PC-9 (cell line): ENCODE results near the gene UBE2D3.
"Not testable (repeated sequence)": the region's sequence is repeated elsewhere in the genome, so short reads cannot be mapped to it uniquely, and the experiment has no call there.

Source experiments
- EZH2 ChIP-seq: fragments of 200-600 bp; sonication (generic); IDR thresholded peaks from 2 replicates; pipeline ENCODE4 v1.8.0; 2017; ENCODE audit warnings: antibody characterized with exemption, low read depth
- TF ChIP-seq, protein P1 (sequence below): fragments of 200-600 bp; sonication (generic); conservative IDR thresholded peaks from 2 replicates; pipeline ENCODE4 v1.6.1; 2017; ENCODE audit warnings: mixed run types, antibody characterized with exemption, mild to moderate bottlenecking, moderate library complexity

DNA sequence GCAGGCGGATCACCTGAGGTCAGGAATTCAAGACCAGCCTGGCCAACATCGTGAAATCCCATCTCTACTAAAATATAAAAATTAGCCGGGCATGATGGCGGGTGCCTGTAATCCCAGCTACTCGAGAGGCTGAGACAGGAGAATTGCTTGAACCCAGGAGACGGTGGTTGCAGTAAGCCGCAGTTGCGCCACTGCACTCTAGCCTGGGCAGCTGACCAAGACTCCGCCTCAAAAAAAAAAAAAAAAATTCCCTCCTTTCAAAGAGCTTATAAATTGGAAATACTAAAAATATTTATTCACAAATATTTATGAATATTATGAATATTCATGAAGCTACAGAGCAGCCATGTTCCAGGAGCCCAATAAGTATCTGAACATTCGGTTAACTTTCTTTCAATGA lies 8.3 kb downstream of the UBE2D3 start:
- TF ChIP-seq, protein P1, sequence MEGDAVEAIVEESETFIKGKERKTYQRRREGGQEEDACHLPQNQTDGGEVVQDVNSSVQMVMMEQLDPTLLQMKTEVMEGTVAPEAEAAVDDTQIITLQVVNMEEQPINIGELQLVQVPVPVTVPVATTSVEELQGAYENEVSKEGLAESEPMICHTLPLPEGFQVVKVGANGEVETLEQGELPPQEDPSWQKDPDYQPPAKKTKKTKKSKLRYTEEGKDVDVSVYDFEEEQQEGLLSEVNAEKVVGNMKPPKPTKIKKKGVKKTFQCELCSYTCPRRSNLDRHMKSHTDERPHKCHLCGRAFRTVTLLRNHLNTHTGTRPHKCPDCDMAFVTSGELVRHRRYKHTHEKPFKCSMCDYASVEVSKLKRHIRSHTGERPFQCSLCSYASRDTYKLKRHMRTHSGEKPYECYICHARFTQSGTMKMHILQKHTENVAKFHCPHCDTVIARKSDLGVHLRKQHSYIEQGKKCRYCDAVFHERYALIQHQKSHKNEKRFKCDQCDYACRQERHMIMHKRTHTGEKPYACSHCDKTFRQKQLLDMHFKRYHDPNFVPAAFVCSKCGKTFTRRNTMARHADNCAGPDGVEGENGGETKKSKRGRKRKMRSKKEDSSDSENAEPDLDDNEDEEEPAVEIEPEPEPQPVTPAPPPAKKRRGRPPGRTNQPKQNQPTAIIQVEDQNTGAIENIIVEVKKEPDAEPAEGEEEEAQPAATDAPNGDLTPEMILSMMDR: not testable (repeated sequence)
- TF ChIP-seq EZH2: not testable (repeated sequence)
